ENCODE measurements around the gene SLC9A3.

The SLC9A3 gene

DNA sequence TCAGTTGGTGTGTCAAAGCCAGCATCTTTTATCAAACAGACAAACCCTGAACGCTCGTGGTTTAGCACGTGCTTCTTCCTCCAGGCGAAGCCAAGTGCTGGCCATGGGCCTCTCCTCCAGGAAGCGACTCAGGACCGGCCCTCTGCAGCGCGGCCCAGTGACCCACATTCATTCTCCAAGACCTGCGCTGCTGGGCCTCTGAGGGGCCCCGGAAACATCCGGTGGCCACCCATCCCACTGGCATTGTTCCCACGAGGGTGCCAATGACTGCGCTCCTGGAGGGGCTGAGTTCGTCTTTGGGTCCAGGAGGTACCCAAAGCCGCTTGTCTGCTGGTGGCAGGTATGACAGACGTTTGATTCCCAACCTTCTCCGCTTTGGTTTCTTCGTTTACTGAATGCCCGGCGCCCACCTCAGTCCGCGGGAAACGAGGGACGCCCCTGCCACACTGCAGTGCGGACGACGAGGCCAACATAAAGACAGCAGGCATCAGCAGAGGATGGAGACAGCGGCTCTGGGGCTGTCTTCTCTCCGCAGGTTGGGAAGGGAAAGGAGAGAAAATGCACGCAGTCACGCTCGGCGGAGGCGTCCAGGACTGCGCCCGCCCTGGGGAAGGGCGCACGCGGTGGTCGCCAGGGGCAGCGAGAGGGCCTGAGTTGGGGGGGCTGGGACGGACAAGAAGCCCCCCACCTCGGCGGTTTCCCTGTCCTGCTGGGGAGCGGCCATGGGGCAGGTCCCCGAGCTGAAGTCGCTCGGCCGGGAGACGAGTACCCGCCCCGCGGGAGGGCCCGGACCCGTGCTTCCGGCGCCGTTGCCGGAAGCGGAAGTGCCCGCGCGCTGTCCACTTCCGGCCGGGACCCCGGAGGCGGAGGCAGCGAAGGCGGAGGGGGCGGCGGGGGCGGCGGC, 81.7 kb downstream of the SLC9A3 start, which contains the start of gene EXOC3:
TSS of gene EXOC3 (plus strand) at position 842 of the 904 bp plus-strand sequence. CDS start 3,030 bp downstream, outside the sequence.
- Histone ChIP-seq H2AFZ (ENCODE audit: low read depth, low read length) (peak within 1 kb of the TSS; percentile 90), H3K4me1 (ENCODE audit: insufficient read depth, low read length) (peaks cover 34% of the 10 kb centered on the region), H3K79me2 (ENCODE audit: insufficient read depth, low read length) (peaks cover 45% of the 10 kb centered on the region), H4K20me1 (ENCODE audit: insufficient read depth, low read length) (peaks cover 14% of the 10 kb centered on the region), H3K36me3 (ENCODE audit: insufficient read depth, low read length) (peaks cover 24% of the 10 kb centered on the region), H3K9ac (ENCODE audit: low read depth, low read length) (peak within 1 kb of the TSS; percentile 79), H3K4me2 (ENCODE audit: insufficient read depth, low read length) (peak within 1 kb of the TSS; percentile 97), H3K4me3 (ENCODE audit: low read depth in 1 of 2, low read length in 2 of 2) (peak within 1 kb of the TSS; percentile 64 to 100), H3K27ac (ENCODE audit: low read length) (peak within 1 kb of the TSS; percentile 83), H3K9me3 (ENCODE audit: insufficient read depth, low read length, severe bottlenecking) (no peaks in the 10 kb centered on the region), H3K27me3 (ENCODE audit: insufficient read depth, low read length, poor library complexity) (no peaks in the 10 kb centered on the region)
- peak; percentile 89 for ATAC-seq (ENCODE audit: insufficient read depth, low read depth)
- TF ChIP-seq, protein P1, sequence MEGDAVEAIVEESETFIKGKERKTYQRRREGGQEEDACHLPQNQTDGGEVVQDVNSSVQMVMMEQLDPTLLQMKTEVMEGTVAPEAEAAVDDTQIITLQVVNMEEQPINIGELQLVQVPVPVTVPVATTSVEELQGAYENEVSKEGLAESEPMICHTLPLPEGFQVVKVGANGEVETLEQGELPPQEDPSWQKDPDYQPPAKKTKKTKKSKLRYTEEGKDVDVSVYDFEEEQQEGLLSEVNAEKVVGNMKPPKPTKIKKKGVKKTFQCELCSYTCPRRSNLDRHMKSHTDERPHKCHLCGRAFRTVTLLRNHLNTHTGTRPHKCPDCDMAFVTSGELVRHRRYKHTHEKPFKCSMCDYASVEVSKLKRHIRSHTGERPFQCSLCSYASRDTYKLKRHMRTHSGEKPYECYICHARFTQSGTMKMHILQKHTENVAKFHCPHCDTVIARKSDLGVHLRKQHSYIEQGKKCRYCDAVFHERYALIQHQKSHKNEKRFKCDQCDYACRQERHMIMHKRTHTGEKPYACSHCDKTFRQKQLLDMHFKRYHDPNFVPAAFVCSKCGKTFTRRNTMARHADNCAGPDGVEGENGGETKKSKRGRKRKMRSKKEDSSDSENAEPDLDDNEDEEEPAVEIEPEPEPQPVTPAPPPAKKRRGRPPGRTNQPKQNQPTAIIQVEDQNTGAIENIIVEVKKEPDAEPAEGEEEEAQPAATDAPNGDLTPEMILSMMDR (IDR thresholded peaks at IDR 0.05; ENCODE audit: borderline replicate concordance, extremely low read depth, low read length, poor library complexity, severe bottlenecking) = peak; percentile 3
- TF ChIP-seq EZH2 (IDR thresholded peaks at IDR 0.05; ENCODE audit: borderline replicate concordance, low read depth, low read length, severe bottlenecking) = no peak
- peak; percentile 77 for DNase-seq

GRCh38 chr5:441996-442334, 82.3 kb downstream of the SLC9A3 start:
- Histone ChIP-seq H3K9ac (ENCODE audit: low read depth, low read length) (peak overlapping the region; percentile 79), H3K79me2 (ENCODE audit: insufficient read depth, low read length) (peaks cover 43% of the 10 kb centered on the region), H2AFZ (ENCODE audit: low read depth, low read length) (peak overlapping the region; percentile 90), H4K20me1 (ENCODE audit: insufficient read depth, low read length) (peaks cover 13% of the 10 kb centered on the region), H3K4me3 (ENCODE audit: low read depth in 1 of 2, low read length in 2 of 2) (peak overlapping the region; percentile 64 to 100; a peak in 3 of 4 replicates), H3K4me2 (ENCODE audit: insufficient read depth, low read length) (peak overlapping the region; percentile 97), H3K9me3 (ENCODE audit: insufficient read depth, low read length, severe bottlenecking) (no peaks in the 10 kb centered on the region), H3K27me3 (ENCODE audit: insufficient read depth, low read length, poor library complexity) (no peaks in the 10 kb centered on the region), H3K36me3 (ENCODE audit: insufficient read depth, low read length) (peaks cover 17% of the 10 kb centered on the region), H3K27ac (ENCODE audit: low read length) (peak overlapping the region; percentile 79), H3K4me1 (ENCODE audit: insufficient read depth, low read length) (peaks cover 34% of the 10 kb centered on the region)
- DNase-seq (no peak), ATAC-seq (ENCODE audit: insufficient read depth, low read depth) (no peak)
- no peak for TF ChIP-seq EZH2 (IDR thresholded peaks at IDR 0.05; ENCODE audit: borderline replicate concordance, low read depth, low read length, severe bottlenecking)
- TF ChIP-seq, protein P1 (IDR thresholded peaks at IDR 0.05; ENCODE audit: borderline replicate concordance, extremely low read depth, low read length, poor library complexity, severe bottlenecking) = no peak

DNA sequence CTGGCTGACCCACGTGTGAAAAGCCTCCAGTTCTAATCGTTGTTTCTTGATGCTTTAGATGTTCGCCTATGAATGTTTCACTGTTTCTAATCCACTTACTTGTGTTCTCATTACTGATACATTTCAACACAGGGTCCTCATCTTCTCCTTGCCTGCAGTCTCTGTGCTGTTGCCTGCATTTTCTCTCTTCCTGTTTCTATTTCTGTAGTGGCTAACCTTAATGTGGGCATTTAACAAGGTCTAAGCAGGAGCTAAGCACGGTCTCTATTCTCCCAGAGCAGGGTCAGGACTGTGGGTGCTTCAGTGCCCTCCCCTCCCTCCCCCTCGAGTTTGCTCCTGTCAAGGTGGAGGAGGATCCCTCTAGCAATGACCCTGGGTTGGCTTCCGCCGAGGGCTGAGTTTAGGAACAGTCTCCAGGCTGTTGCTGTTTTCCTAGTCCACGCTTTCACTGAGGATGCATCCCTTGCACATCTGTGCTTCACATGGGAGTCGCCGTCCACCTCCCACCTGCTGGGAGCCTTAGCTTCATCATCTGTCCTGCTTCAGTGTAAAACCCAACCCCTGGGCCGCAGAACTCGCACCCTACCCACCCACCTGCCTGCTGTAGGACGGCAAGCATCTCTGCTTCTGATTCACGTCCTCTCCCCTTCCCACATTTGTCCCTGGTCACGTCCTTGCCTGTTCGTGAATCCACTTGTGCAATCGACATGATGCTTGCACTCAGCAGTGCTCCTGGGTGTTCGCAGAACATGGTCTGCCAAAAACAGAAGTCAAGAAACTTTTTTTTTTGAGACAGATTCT, 83.6 kb downstream of the SLC9A3 start:
- no peak for ATAC-seq (ENCODE audit: insufficient read depth, low read depth)
- Histone ChIP-seq H3K4me3 (ENCODE audit: low read depth in 1 of 2, low read length in 2 of 2) (no peak overlapping the region), H3K4me1 (ENCODE audit: insufficient read depth, low read length) (peaks cover 31% of the 10 kb centered on the region), H3K79me2 (ENCODE audit: insufficient read depth, low read length) (peaks cover 34% of the 10 kb centered on the region), H2AFZ (ENCODE audit: low read depth, low read length) (no peak overlapping the region), H3K27ac (ENCODE audit: low read length) (no peak overlapping the region), H3K4me2 (ENCODE audit: insufficient read depth, low read length) (no peak overlapping the region), H4K20me1 (ENCODE audit: insufficient read depth, low read length) (peaks cover 8% of the 10 kb centered on the region), H3K9me3 (ENCODE audit: insufficient read depth, low read length, severe bottlenecking) (no peaks in the 10 kb centered on the region), H3K27me3 (ENCODE audit: insufficient read depth, low read length, poor library complexity) (no peaks in the 10 kb centered on the region), H3K9ac (ENCODE audit: low read depth, low read length) (no peak overlapping the region), H3K36me3 (ENCODE audit: insufficient read depth, low read length) (peaks cover 4% of the 10 kb centered on the region)
- DNase-seq = no peak
- no peak for TF ChIP-seq EZH2 (IDR thresholded peaks at IDR 0.05; ENCODE audit: borderline replicate concordance, low read depth, low read length, severe bottlenecking)
- TF ChIP-seq, protein P1 (IDR thresholded peaks at IDR 0.05; ENCODE audit: borderline replicate concordance, extremely low read depth, low read length, poor library complexity, severe bottlenecking) = no peak

All from DND-41 (cell line).